Esophagus squamous epithelium (tissue), 5 donors: Measurements from ENCODE around the gene SORCS1. TPM values are rescaled to one million over a fixed set of nuclear protein-coding genes. Genes with fewer than 3 reads are reported as not detected.

Source experiments
- DNase-seq: peaks from one replicate; lab custom pipeline; 2025; lab: John Stamatoyannopoulos, UW
- H3K27ac ChIP-seq, 4 donors: fragments of 200-600 bp; sonication (generic); one replicate each; pipeline ENCODE4 v1.5.1; 2016 to 2019; ENCODE audit warnings: mild to moderate bottlenecking in 1 of 4
- H3K27me3 ChIP-seq, 4 donors: fragments of 200-600 bp; sonication (generic); 1 replicate in 3 of 4; 2 replicates in 1 of 4; pipeline versions ENCODE4 v1.5.1 to v1.6.0; 2017 to 2021; ENCODE audit warnings: antibody characterized with exemption in 1 of 4
- H3K36me3 ChIP-seq, 3 donors: fragments of 200-600 bp; sonication (generic); one replicate each; pipeline ENCODE4 v1.5.1; 2016 to 2019
- H3K4me1 ChIP-seq, 3 donors: fragments of 200-600 bp; sonication (generic); one replicate each; pipeline ENCODE4 v1.5.1; 2017 to 2019
- H3K4me3 ChIP-seq, 4 donors: fragments of 200-600 bp; sonication (generic); 1 replicate in 3 of 4; 2 replicates in 1 of 4; pipeline ENCODE4 v1.5.1; 2016 to 2019; ENCODE audit warnings: mild to moderate bottlenecking in 2 of 4, moderate library complexity in 1 of 4
- H3K9me3 ChIP-seq, 3 donors: fragments of 200-600 bp; sonication (generic); one replicate each; pipeline ENCODE4 v1.5.1; 2016 to 2019
- CTCF ChIP-seq, 6 experiments: fragments of 450-650 bp in 4 of 6; fragments of 200-600 bp in 2 of 6; sonication (generic) in 2 of 6; IDR thresholded peaks; one replicate each; pipeline ENCODE4 v1.5.1; 2016 to 2019; ENCODE audit warnings: antibody characterized with exemption in 6 of 6, mild to moderate bottlenecking in 4 of 6, moderate library complexity in 4 of 6
- POLR2A ChIP-seq, 4 donors: fragments of 450-650 bp; IDR thresholded peaks; one replicate each; pipeline ENCODE4 v1.6.1; 2017; ENCODE audit warnings: antibody characterized with exemption in 4 of 4, mild to moderate bottlenecking in 4 of 4, moderate library complexity in 3 of 4
- WGBS, 2 donors: methylation state at CpG; one replicate each; pipeline ENCODE4 v1.1.5; 2018; 5-methylcytosine and 5-hydroxymethylcytosine counted together
- intact Hi-C: fragments of 100-400 bp; cut with DNase I; formaldehyde crosslinking; loops from one replicate; pipeline ENCODE4 v1.15.0; 2022
- total RNA-seq, 4 donors: library from RNA; depleted of rRNA; stranded (reverse); fragments of >200 nt; gene quantifications; one replicate each; pipeline ENCODE4 v1.1.0, GENCODE V29; 2016
- donor health status: DM: yes; HTN: yes; CAD: no.

The SORCS1 gene
- total RNA-seq, 4 donors from 2014 or later: 0.88 to 4.8 (median 1.4) TPM; not detected in 1

- H3K4me1 ChIP-seq: no peaks in the 10 kb centered on the region
- H3K27me3 ChIP-seq: no peaks in the 10 kb centered on the region
- no peaks in the 10 kb centered on the region for H3K36me3 ChIP-seq
- H3K27ac ChIP-seq: no peak overlapping the region
- DNase-seq: no peak
- TF ChIP-seq POLR2A (IDR thresholded peaks at IDR 0.05): no peak
- TF ChIP-seq CTCF (IDR thresholded peaks at IDR 0.05): no peak
- 37 to 41% methylated on average over 4 of the region's 4 CpGs for WGBS, 2 donors
- H3K9me3 ChIP-seq: no peaks in the 10 kb centered on the region
- H3K4me3 ChIP-seq: no peak overlapping the region
- intact Hi-C loops: no loop called here
These were observed 93.2 kb downstream of the SORCS1 start for GRCh38 chr10:107071301-107071700.

GRCh38 chr10:107067843-107068242, 96.7 kb downstream of the SORCS1 start:
- DNase-seq: no peak
- Histone ChIP-seq H3K36me3 (no peaks in the 10 kb centered on the region), H3K27me3 (no peaks in the 10 kb centered on the region), H3K9me3 (no peaks in the 10 kb centered on the region), H3K27ac (no peak overlapping the region), H3K4me1 (no peaks in the 10 kb centered on the region), H3K4me3 (no peak overlapping the region)
- TF ChIP-seq POLR2A (IDR thresholded peaks at IDR 0.05) (no peak), CTCF (IDR thresholded peaks at IDR 0.05) (no peak)
- intact Hi-C loops: no loop called here
- 32 to 37% methylated on average over 4 of the region's 4 CpGs for WGBS, 2 donors

GRCh38 chr10:107064075-107064474, 100.4 kb downstream of the SORCS1 start:
- no peaks in the 10 kb centered on the region for H3K4me1 ChIP-seq
- no peaks in the 10 kb centered on the region for H3K9me3 ChIP-seq
- no peaks in the 10 kb centered on the region for H3K36me3 ChIP-seq
- H3K27ac ChIP-seq: no peak overlapping the region
- no peak overlapping the region for H3K4me3 ChIP-seq
- no peak for DNase-seq
- H3K27me3 ChIP-seq: no peaks in the 10 kb centered on the region
- WGBS, 2 donors: 53 to 74% methylated on average over 5 of the region's 5 CpGs
- intact Hi-C loops: no loop called here
- TF ChIP-seq POLR2A (IDR thresholded peaks at IDR 0.05): no peak
- no peak for TF ChIP-seq CTCF (IDR thresholded peaks at IDR 0.05)

- Histone ChIP-seq H3K4me3 (no peak overlapping the region), H3K27ac (no peak overlapping the region), H3K4me1 (no peaks in the 10 kb centered on the region), H3K9me3 (no peaks in the 10 kb centered on the region), H3K36me3 (no peaks in the 10 kb centered on the region), H3K27me3 (no peaks in the 10 kb centered on the region)
- intact Hi-C loops: no loop called here
- TF ChIP-seq CTCF (IDR thresholded peaks at IDR 0.05) (no peak), POLR2A (IDR thresholded peaks at IDR 0.05) (no peak)
- DNase-seq: no peak
- WGBS, 2 donors: 68 to 78% methylated on average over 3 of the region's 3 CpGs
These were observed 104.6 kb downstream of the SORCS1 start for GRCh38 chr10:107059872-107060271.

- intact Hi-C loops: no loop called here
- no peaks in the 10 kb centered on the region for H3K9me3 ChIP-seq
- WGBS, 2 donors: 66 to 67% methylated on average over 4 of the region's 4 CpGs
- H3K4me3 ChIP-seq: no peak overlapping the region
- no peaks in the 10 kb centered on the region for H3K4me1 ChIP-seq
- no peaks in the 10 kb centered on the region for H3K27me3 ChIP-seq
- no peak for DNase-seq
- H3K27ac ChIP-seq: no peak overlapping the region
- H3K36me3 ChIP-seq: no peaks in the 10 kb centered on the region
- TF ChIP-seq CTCF (IDR thresholded peaks at IDR 0.05): no peak
- no peak for TF ChIP-seq POLR2A (IDR thresholded peaks at IDR 0.05)
These were observed 105.3 kb downstream of the SORCS1 start for GRCh38 chr10:107059068-107059804.
